Measurements from ENCODE around the gene PRICKLE1. TPM values are rescaled to one million over a fixed set of nuclear protein-coding genes. Genes with fewer than 3 reads are reported as not detected.

Gene PRICKLE1
- total and polyA plus RNA-seq, 9 of the 15 experiments (the other 6 are each of a cell fraction or from before 2014, with no cell fraction given) = 0.22 to 0.85 (median 0.31) TPM

- ChIA-PET POLR2A (no interaction called here), CTCF (ENCODE audit: low intra/inter-chr PET ratio) (no interaction called here)
- no peak for DNase-seq (ENCODE audit: extremely low read depth in 1 of 4, low spot score in 3 of 4)
These were observed 82.5 kb downstream of the PRICKLE1 start for GRCh38 chr12:42507081-42507480.

DNA sequence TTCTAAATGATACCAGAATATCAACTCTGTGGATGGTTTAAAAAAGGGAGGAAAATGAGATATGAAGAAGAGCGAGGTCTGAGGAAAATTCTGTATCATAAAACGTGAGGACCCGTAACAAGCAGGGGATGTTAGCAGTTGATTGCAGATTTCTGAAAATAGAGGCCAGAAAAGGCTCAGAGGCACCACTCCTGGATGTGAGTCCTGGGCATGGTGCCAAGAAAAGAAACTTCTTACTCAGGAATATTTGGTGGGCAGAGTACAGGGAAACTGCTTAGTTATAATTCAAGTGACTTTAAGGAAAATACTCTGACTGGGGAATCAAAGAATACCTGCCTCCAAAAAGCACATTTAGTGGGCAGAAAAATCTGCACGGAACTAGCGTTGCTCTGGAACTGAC lies 85.5 kb downstream of the PRICKLE1 start:
- H2AFZ ChIP-seq (ENCODE audit: low read depth, low read length) = no peak overlapping the region

More at GRCh38 chr12:42507081-42507480, 82.5 kb downstream of the PRICKLE1 start:
- H3K4me3 ChIP-seq = no peak overlapping the region
- in situ Hi-C loops (cut with MboI) = no loop called here
- H3K9me3 ChIP-seq (replicated peaks; ENCODE audit: control insufficient read depth, insufficient read depth, low read depth, low read length) = no peaks in the 10 kb centered on the region
- H3K4me1 ChIP-seq (replicated peaks in 1 of 2; ENCODE audit: control insufficient read depth in 2 of 2, insufficient read depth in 2 of 2, low read length in 2 of 2) = no peaks in the 10 kb centered on the region
- no TSS peak for BruUV-seq (replicated peaks)
- intact Hi-C loops (cut with micrococcal nuclease) = no loop called here
- peaks cover 14 to 18% of the 10 kb centered on the region in 2 experiments; a peak in 4 of 5 replicates for H3K27me3 ChIP-seq (ENCODE audit: control insufficient read depth in 2 of 2, insufficient read depth in 2 of 2, low read length in 2 of 2)
- H3K79me2 ChIP-seq (ENCODE audit: control insufficient read depth, insufficient read depth, low read length) = no peaks in the 10 kb centered on the region
- TF ChIP-seq ZNF121 (CRISPR knock-in tag; conservative IDR thresholded peaks at IDR 0.05) (no peak), ZNF75A (CRISPR knock-in tag; IDR thresholded peaks at IDR 0.05) (no peak), CEBPG (CRISPR knock-in tag; IDR thresholded peaks at IDR 0.05) (no peak), CEBPG (tag; conservative IDR thresholded peaks at IDR 0.05 in 1 of 2, IDR thresholded peaks at IDR 0.05 in 1 of 2) (no peak)
- TF ChIP-seq, protein P1, sequence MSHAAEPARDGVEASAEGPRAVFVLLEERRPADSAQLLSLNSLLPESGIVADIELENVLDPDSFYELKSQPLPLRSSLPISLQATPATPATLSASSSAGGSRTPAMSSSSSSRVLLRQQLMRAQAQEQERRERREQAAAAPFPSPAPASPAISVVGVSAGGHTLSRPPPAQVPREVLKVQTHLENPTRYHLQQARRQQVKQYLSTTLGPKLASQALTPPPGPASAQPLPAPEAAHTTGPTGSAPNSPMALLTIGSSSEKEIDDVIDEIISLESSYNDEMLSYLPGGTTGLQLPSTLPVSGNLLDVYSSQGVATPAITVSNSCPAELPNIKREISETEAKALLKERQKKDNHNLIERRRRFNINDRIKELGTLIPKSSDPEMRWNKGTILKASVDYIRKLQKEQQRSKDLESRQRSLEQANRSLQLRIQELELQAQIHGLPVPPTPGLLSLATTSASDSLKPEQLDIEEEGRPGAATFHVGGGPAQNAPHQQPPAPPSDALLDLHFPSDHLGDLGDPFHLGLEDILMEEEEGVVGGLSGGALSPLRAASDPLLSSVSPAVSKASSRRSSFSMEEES (CRISPR knock-in tag; IDR thresholded peaks at IDR 0.05) = 0 out of 2 replicates have a peak, but pooled peaks have one; percentile 5
- H3K36me3 ChIP-seq (ENCODE audit: control insufficient read depth, insufficient read depth, low read length) = no peaks in the 10 kb centered on the region
- no peak overlapping the region for H3K4me2 ChIP-seq (ENCODE audit: insufficient read depth, low read length)
- no peaks in the 10 kb centered on the region for H3K9me1 ChIP-seq (ENCODE audit: control insufficient read depth, insufficient read depth, low read length)
- FAIRE-seq (no peak), ATAC-seq (no peak)
- 6% methylated on average over 4 of the region's 4 CpGs for WGBS (ENCODE audit: insufficient coverage, low coverage, missing lambda C conversion rate)
- H4K20me1 ChIP-seq (replicated peaks; ENCODE audit: control insufficient read depth, insufficient read depth, low read length) = no peaks in the 10 kb centered on the region
- no peak overlapping the region for H2AFZ ChIP-seq (ENCODE audit: low read depth, low read length)
- H3K27ac ChIP-seq (ENCODE audit: extremely low read depth, low read depth, low read length) = no peak overlapping the region
- H3K9ac ChIP-seq (ENCODE audit: insufficient read depth in 1 of 2, low read depth in 2 of 2, low read length in 2 of 2) = no peak overlapping the region

More for the DNA sequence above, 85.5 kb downstream of the PRICKLE1 start:
- Histone ChIP-seq H3K9ac (ENCODE audit: insufficient read depth in 1 of 2, low read depth in 2 of 2, low read length in 2 of 2) (no peak overlapping the region), H3K9me1 (ENCODE audit: control insufficient read depth, insufficient read depth, low read length) (no peaks in the 10 kb centered on the region), H3K4me2 (ENCODE audit: insufficient read depth, low read length) (no peak overlapping the region), H3K79me2 (ENCODE audit: control insufficient read depth, insufficient read depth, low read length) (no peaks in the 10 kb centered on the region), H3K9me3 (replicated peaks; ENCODE audit: control insufficient read depth, insufficient read depth, low read depth, low read length) (no peaks in the 10 kb centered on the region), H3K4me3 (no peak overlapping the region), H3K4me1 (replicated peaks in 1 of 2; ENCODE audit: control insufficient read depth in 2 of 2, insufficient read depth in 2 of 2, low read length in 2 of 2) (no peaks in the 10 kb centered on the region), H3K36me3 (ENCODE audit: control insufficient read depth, insufficient read depth, low read length) (no peaks in the 10 kb centered on the region), H4K20me1 (replicated peaks; ENCODE audit: control insufficient read depth, insufficient read depth, low read length) (no peaks in the 10 kb centered on the region), H3K27me3 (ENCODE audit: control insufficient read depth in 2 of 2, insufficient read depth in 2 of 2, low read length in 2 of 2) (peaks cover 14 to 18% of the 10 kb centered on the region in 2 experiments), H3K27ac (ENCODE audit: extremely low read depth, low read depth, low read length) (no peak overlapping the region)
- DNase-seq (ENCODE audit: extremely low read depth in 1 of 4, low spot score in 3 of 4) = no peak
- 0% methylated on average over 5 of the region's 5 CpGs for WGBS (ENCODE audit: insufficient coverage, low coverage, missing lambda C conversion rate)
- ChIA-PET POLR2A (no interaction called here), CTCF (ENCODE audit: low intra/inter-chr PET ratio) (interaction anchor here (0.6 kb wide), 1 partner anchor 1380 kb away, joined by 3 read pairs; no protein-coding TSS in a partner anchor)
- no peak for ATAC-seq
- no TSS peak for BruUV-seq (replicated peaks)
- in situ Hi-C loops (cut with MboI) (no loop called here), intact Hi-C loops (cut with micrococcal nuclease) (no loop called here)
- TF ChIP-seq NFIX (CRISPR knock-in tag; IDR thresholded peaks at IDR 0.05; ENCODE audit: low read depth) (0 out of 2 replicates have a peak, but pooled peaks have one; percentile 16), ZNF212 (CRISPR knock-in tag; IDR thresholded peaks at IDR 0.05) (no peak), NFIC (IDR thresholded peaks at IDR 0.05) (peak; percentile 87), DACH1 (IDR thresholded peaks at IDR 0.05; ENCODE audit: partially characterized antibody) (no peak), PYGO2 (tag; IDR thresholded peaks at IDR 0.05) (no peak), BCOR (IDR thresholded peaks at IDR 0.05) (no peak)
- FAIRE-seq = no peak
